GM23338 (cell line): ENCODE data around the gene RNF220. TPM values are rescaled to one million over a fixed set of nuclear protein-coding genes. Genes with fewer than 3 reads are reported as not detected.

ENCODE experiments used
- ATAC-seq: fragments of 200-7000 bp; cut with Tn5 transposase; 3 replicates; pipeline ENCODE4 v1.9.1; 2020
- DNase-seq: peaks from one replicate; pipeline ENCODE4 v3.0.0-alpha.2; 2015; ENCODE audit warnings: low spot score
- H2AFZ ChIP-seq: fragments of 200-600 bp; sonication (generic); 2 replicates; pipeline ENCODE4 v1.8.0; 2016; ENCODE audit warnings: antibody characterized with exemption, mild to moderate bottlenecking, moderate library complexity
- H3F3A ChIP-seq: fragments of 200-600 bp; sonication (generic); replicated peaks from 2 replicates; pipeline ENCODE4 v1.8.0; 2017; ENCODE audit warnings: antibody characterized with exemption, mixed run types, low read depth
- H3K27ac ChIP-seq: fragments of 200-600 bp; sonication (generic); 2 replicates; pipeline ENCODE4 v1.6.1; 2016; ENCODE audit warnings: low read depth
- H3K27me3 ChIP-seq: fragments of 200-600 bp; sonication (generic); 2 replicates; pipeline ENCODE4 v1.8.0; 2016; ENCODE audit warnings: mild to moderate bottlenecking, mixed run types, moderate library complexity; ENCODE audit not compliant: insufficient read depth
- H3K36me3 ChIP-seq: fragments of 200-600 bp; sonication (generic); 2 replicates; pipeline ENCODE4 v1.8.0; 2016; ENCODE audit warnings: mild to moderate bottlenecking; ENCODE audit not compliant: insufficient read depth
- H3K4me1 ChIP-seq: fragments of 200-600 bp; sonication (generic); 2 replicates; pipeline ENCODE4 v1.8.0; 2016; ENCODE audit warnings: mild to moderate bottlenecking, moderate library complexity; ENCODE audit not compliant: insufficient read depth
- H3K4me2 ChIP-seq: fragments of 200-600 bp; sonication (generic); 2 replicates; pipeline ENCODE4 v1.7.1; 2017; ENCODE audit warnings: mixed run types
- H3K4me3 ChIP-seq: fragments of 200-600 bp; sonication (generic); 2 replicates; pipeline ENCODE4 v1.6.1; 2016; ENCODE audit warnings: mixed run types
- H3K79me2 ChIP-seq: fragments of 200-600 bp; sonication (generic); replicated peaks from 2 replicates; pipeline ENCODE4 v1.8.0; 2017; ENCODE audit warnings: mild to moderate bottlenecking; ENCODE audit not compliant: insufficient read depth
- H3K9me2 ChIP-seq: fragments of 200-600 bp; sonication (generic); 2 replicates; pipeline ENCODE4 v1.8.0; 2017; ENCODE audit not compliant: insufficient read depth
- H4K20me1 ChIP-seq: fragments of 200-600 bp; sonication (generic); replicated peaks from 2 replicates; pipeline ENCODE4 v1.8.0; 2017; ENCODE audit warnings: mild to moderate bottlenecking; ENCODE audit not compliant: insufficient read depth
- H3K27ac Mint-ChIP-seq: 2 replicates; pipeline ENCODE4 v1.8.0; 2020; ENCODE audit warnings: inconsistent platforms, mild to moderate bottlenecking, moderate library complexity, mixed read lengths
- H3K27me3 Mint-ChIP-seq: 3 replicates; pipeline ENCODE4 v1.8.0; 2022; ENCODE audit warnings: low read depth, mild to moderate bottlenecking, moderate library complexity, mixed read lengths, inconsistent platforms; ENCODE audit not compliant: insufficient read depth, poor library complexity
- H3K36me3 Mint-ChIP-seq: 3 replicates; pipeline ENCODE4 v1.8.0; 2021; ENCODE audit warnings: low read depth, mild to moderate bottlenecking, inconsistent platforms, moderate library complexity, mixed read lengths
- H3K4me1 Mint-ChIP-seq: 3 replicates; pipeline ENCODE4 v1.8.0; 2020; ENCODE audit warnings: mild to moderate bottlenecking, inconsistent platforms, mixed read lengths
- H3K4me3 Mint-ChIP-seq: 3 replicates; pipeline ENCODE4 v1.8.0; 2021; ENCODE audit warnings: moderate library complexity, mild to moderate bottlenecking, inconsistent platforms, mixed read lengths
- H3K9me3 Mint-ChIP-seq: 3 replicates; pipeline ENCODE4 v1.8.0; 2020; ENCODE audit warnings: moderate library complexity, mild to moderate bottlenecking, inconsistent platforms, mixed read lengths
- CREB1 ChIP-seq: fragments of 250-450 bp; sonication (Bioruptor Pico); IDR thresholded peaks from 2 replicates; pipeline ENCODE4 v1.5.0; 2020; ENCODE audit warnings: low read depth, mild to moderate bottlenecking, moderate library complexity
- EZH2 ChIP-seq: fragments of 200-600 bp; sonication (generic); IDR thresholded peaks from one replicate; pipeline ENCODE4 v1.8.0; 2017; ENCODE audit warnings: antibody characterized with exemption, mild to moderate bottlenecking, low read depth; ENCODE audit not compliant: unreplicated experiment
- POLR2AphosphoS5 ChIP-seq: IDR thresholded peaks from 2 replicates; pipeline ENCODE4 v1.6.1; 2016; ENCODE audit warnings: antibody characterized with exemption, low read depth
- ZNF114 ChIP-seq: fragments of 250-450 bp; sonication (Bioruptor Pico); IDR thresholded peaks from 2 replicates; pipeline ENCODE4 v1.5.0; 2020; ENCODE audit warnings: mild to moderate bottlenecking, moderate library complexity
- ZNF462 ChIP-seq: fragments of 250-450 bp; sonication (Bioruptor Pico); IDR thresholded peaks from 2 replicates; pipeline ENCODE4 v1.5.0; 2020; ENCODE audit warnings: mild to moderate bottlenecking, moderate library complexity
- polyA plus RNA-seq: library from polyadenylated mRNA; unstranded; fragments of >200 nt; fragmentation: Nextera tagmentation; extraction: Ambion mirVana; gene quantifications from 2 replicates; pipeline ENCODE4 v1.2.1, GENCODE V29; 2016
- total RNA-seq: library from RNA; depleted of rRNA; stranded (reverse); fragments of >200 nt; shearing (Covaris generic); gene quantifications from 2 replicates; pipeline ENCODE4 v1.2.3, GENCODE V29; 2014

RNF220 gene
- total and polyA plus RNA-seq, 2 experiments from 2014 or later: 72.8 to 168 TPM

- no peak overlapping the region for H3K4me3 ChIP-seq
- Mint-ChIP-seq H3K4me1 (peaks cover 11% of the 10 kb centered on the region), H3K36me3 (no peaks in the 10 kb centered on the region), H3K4me3 (no peak overlapping the region), H3K9me3 (no peaks in the 10 kb centered on the region), H3K27ac (no peak overlapping the region), H3K27me3 (peaks cover 12% of the 10 kb centered on the region)
- H4K20me1 ChIP-seq: no peaks in the 10 kb centered on the region
- H3K27me3 ChIP-seq: no peaks in the 10 kb centered on the region
- ATAC-seq (no peak), DNase-seq (no peak)
- H3F3A ChIP-seq: no peaks in the 10 kb centered on the region
- H3K9me2 ChIP-seq: no peaks in the 10 kb centered on the region
- no peak overlapping the region for H3K4me2 ChIP-seq
- no peaks in the 10 kb centered on the region for H3K36me3 ChIP-seq
- H3K27ac ChIP-seq: no peak overlapping the region
- H2AFZ ChIP-seq: no peak overlapping the region
- peaks cover 4% of the 10 kb centered on the region; the same call in 1 of the 2 replicates for H3K4me1 ChIP-seq
- no peak for TF ChIP-seq ZNF462 (CRISPR knock-in tag)
- no peak for TF ChIP-seq POLR2AphosphoS5
- no peak for TF ChIP-seq ZNF114 (CRISPR knock-in tag)
- H3K79me2 ChIP-seq: no peaks in the 10 kb centered on the region
These were observed 33.8 kb upstream of the RNF220 start for GRCh38 chr1:44371206-44371605.

GRCh38 chr1:44375547-44375946, 29.5 kb upstream of the RNF220 start:
- Histone ChIP-seq H3K36me3 (no peaks in the 10 kb centered on the region), H2AFZ (no peak overlapping the region), H3K4me1 (peaks cover 6% of the 10 kb centered on the region), H3F3A (no peaks in the 10 kb centered on the region), H3K4me3 (no peak overlapping the region), H3K79me2 (no peaks in the 10 kb centered on the region), H3K27me3 (no peaks in the 10 kb centered on the region), H4K20me1 (no peaks in the 10 kb centered on the region), H3K27ac (no peak overlapping the region), H3K4me2 (no peak overlapping the region), H3K9me2 (no peaks in the 10 kb centered on the region)
- DNase-seq (no peak), ATAC-seq (no peak)
- TF ChIP-seq EZH2: no peak
- no peak for TF ChIP-seq ZNF462 (CRISPR knock-in tag)
- TF ChIP-seq CREB1 (CRISPR knock-in tag): no peak
- Mint-ChIP-seq H3K4me3 (no peak overlapping the region), H3K27ac (no peak overlapping the region), H3K4me1 (peaks cover 15% of the 10 kb centered on the region), H3K27me3 (peaks cover 2% of the 10 kb centered on the region), H3K36me3 (no peaks in the 10 kb centered on the region), H3K9me3 (no peaks in the 10 kb centered on the region)
